SK-N-SH (cell line): ENCODE data around the gene COL23A1. TPM values are rescaled to one million over a fixed set of nuclear protein-coding genes. Genes with fewer than 3 reads are reported as not detected.

ENCODE experiments used
- CTCF ChIA-PET: fragments of 300-600, 350-600 bp; formaldehyde crosslinking; extraction: SDS; loops from one replicate; lab custom pipeline; 2021; lab: Yijun Ruan, JAX
- POLR2A ChIA-PET: fragments of 350-600 bp; sonication (Branson Sonifier 250); formaldehyde crosslinking; extraction: SDS; loops from one replicate; lab custom pipeline; 2020; ENCODE audit warnings: antibody characterized with exemption, inconsistent platforms; lab: Yijun Ruan, JAX
- DNase-seq: peaks from one replicate; pipeline ENCODE4 v3.0.0; 2012
- H2AFZ ChIP-seq: fragments of 200-600 bp; sonication (generic); 2 replicates; pipeline ENCODE4 v1.8.1; 2016; ENCODE audit warnings: antibody characterized with exemption, mild to moderate bottlenecking, low read depth
- H3F3A ChIP-seq: fragments of 200-600 bp; sonication (generic); replicated peaks from 2 replicates; pipeline ENCODE3; 2016; ENCODE audit warnings: antibody characterized with exemption, mild to moderate bottlenecking; ENCODE audit not compliant: insufficient read depth
- H3K27ac ChIP-seq, 2 experiments: fragments of 200-500 bp in 1 of 2; fragments of 200-600 bp in 1 of 2; sonication (Bioruptor generic) in 1 of 2; sonication (generic), shearing (Covaris generic) in 1 of 2; 2 replicates each; pipeline versions ENCODE4 v1.5.1 to v1.6.1; 2014 to 2016; ENCODE audit warnings: low read depth in 2 of 2, inconsistent platforms in 1 of 2, low read length in 1 of 2, mild to moderate bottlenecking in 1 of 2, mixed read lengths in 1 of 2
- H3K27me3 ChIP-seq: fragments of 200-600 bp; sonication (generic), shearing (Covaris generic); 2 replicates; pipeline ENCODE4 v1.6.1; 2016; ENCODE audit warnings: mixed run types; ENCODE audit not compliant: insufficient read depth
- H3K36me3 ChIP-seq, 2 experiments: fragments of 200-500 bp in 1 of 2; fragments of 200-600 bp in 1 of 2; sonication (Bioruptor generic) in 1 of 2; sonication (generic) in 1 of 2; replicated peaks in 1 of 2; 2 replicates each; pipeline versions ENCODE3 to v1.5.1; 2014 to 2016; ENCODE audit warnings: low read length in 1 of 2, mild to moderate bottlenecking in 1 of 2; ENCODE audit not compliant: insufficient read depth in 2 of 2, control insufficient read depth in 1 of 2
- H3K4me1 ChIP-seq, 2 experiments: fragments of 200-500 bp in 1 of 2; fragments of 200-600 bp in 1 of 2; sonication (Bioruptor generic) in 1 of 2; sonication (generic), shearing (Covaris generic) in 1 of 2; 2 replicates each; pipeline versions ENCODE4 v1.5.1 to v1.6.1; 2014 to 2016; ENCODE audit warnings: low read depth in 1 of 2, low read length in 1 of 2, mixed run types in 1 of 2; ENCODE audit not compliant: insufficient read depth in 2 of 2, control insufficient read depth in 1 of 2
- H3K4me2 ChIP-seq: fragments of 200-600 bp; sonication (generic), shearing (Covaris generic); 2 replicates; pipeline ENCODE4 v1.6.1; 2017; ENCODE audit warnings: mixed run types
- H3K4me3 ChIP-seq, 2 experiments: fragments of 200-500 bp in 1 of 2; fragments of 200-600 bp in 1 of 2; sonication (Bioruptor generic) in 1 of 2; sonication (generic), shearing (Covaris generic) in 1 of 2; 2 replicates each; pipeline versions ENCODE4 v1.5.1 to v1.8.1; 2014 to 2016; ENCODE audit warnings: low read depth in 2 of 2, inconsistent platforms in 1 of 2, low read length in 1 of 2, mild to moderate bottlenecking in 1 of 2, mixed read lengths in 1 of 2, moderate library complexity in 1 of 2
- H3K79me2 ChIP-seq: fragments of 200-600 bp; sonication (generic); 2 replicates; pipeline ENCODE4 v1.8.1; 2017; ENCODE audit warnings: mild to moderate bottlenecking; ENCODE audit not compliant: insufficient read depth
- H3K9ac ChIP-seq: fragments of 200-600 bp; sonication (generic); 2 replicates; pipeline ENCODE4 v1.6.1; 2017; ENCODE audit warnings: mixed run types
- H3K9me2 ChIP-seq: fragments of 200-600 bp; sonication (generic); 2 replicates; pipeline ENCODE4 v1.6.1; 2017; ENCODE audit warnings: mixed run types
- H3K9me3 ChIP-seq: fragments of 200-600 bp; sonication (generic); 2 replicates; pipeline ENCODE4 v1.6.1; 2017; ENCODE audit warnings: mixed run types, mild to moderate bottlenecking, moderate library complexity
- H4K20me1 ChIP-seq: fragments of 200-600 bp; sonication (generic); 2 replicates; pipeline ENCODE4 v1.6.1; 2017; ENCODE audit warnings: mild to moderate bottlenecking, mixed run types; ENCODE audit not compliant: insufficient read depth
- GATA2 ChIP-seq: sonication (generic); formaldehyde crosslinking; IDR thresholded peaks from 2 replicates; pipeline ENCODE4 v1.5.0; 2020; ENCODE audit warnings: mild to moderate bottlenecking, missing genetic modification reagents
- RFX5 ChIP-seq: IDR thresholded peaks from 2 replicates; pipeline ENCODE4 v1.6.1; 2012; ENCODE audit warnings: mild to moderate bottlenecking, improper control_type of control experiment, low read length
- TCF12 ChIP-seq: IDR thresholded peaks from 2 replicates; pipeline ENCODE4 v1.4.0; 2012
- USF1 ChIP-seq: IDR thresholded peaks from 2 replicates; pipeline ENCODE4 v1.4.0; 2012; ENCODE audit warnings: low read depth, borderline replicate concordance
- WGBS: methylation state at CpG from one replicate; pipeline ENCODE4 v1.1.6; 2017; ENCODE audit warnings: low lambda C conversion rate; 5-methylcytosine and 5-hydroxymethylcytosine counted together
- polyA plus RNA-seq, 3 experiments: library from polyadenylated mRNA; depleted of rRNA; stranded (reverse); fragments of >200 nt; gene quantifications; 2 replicates each; pipeline ENCODE4 v1.2.3, GENCODE V29; 2012
- TF ChIP-seq, protein P1 (sequence below): fragments of 150-350 bp; IDR thresholded peaks from 2 replicates; pipeline ENCODE4 v1.6.1; 2017; ENCODE audit warnings: antibody characterized with exemption, low read length, low read depth, borderline replicate concordance
- TF ChIP-seq, protein P2 (sequence below): fragments of 200-600 bp; sonication (generic); IDR thresholded peaks from 2 replicates; pipeline ENCODE4 v1.6.1; 2017; ENCODE audit warnings: antibody characterized with exemption, mild to moderate bottlenecking, moderate library complexity

COL23A1 gene
- polyA plus RNA-seq, 1 of the 3 experiments (the other 2 are of a cell fraction): 0.10 TPM

DNA sequence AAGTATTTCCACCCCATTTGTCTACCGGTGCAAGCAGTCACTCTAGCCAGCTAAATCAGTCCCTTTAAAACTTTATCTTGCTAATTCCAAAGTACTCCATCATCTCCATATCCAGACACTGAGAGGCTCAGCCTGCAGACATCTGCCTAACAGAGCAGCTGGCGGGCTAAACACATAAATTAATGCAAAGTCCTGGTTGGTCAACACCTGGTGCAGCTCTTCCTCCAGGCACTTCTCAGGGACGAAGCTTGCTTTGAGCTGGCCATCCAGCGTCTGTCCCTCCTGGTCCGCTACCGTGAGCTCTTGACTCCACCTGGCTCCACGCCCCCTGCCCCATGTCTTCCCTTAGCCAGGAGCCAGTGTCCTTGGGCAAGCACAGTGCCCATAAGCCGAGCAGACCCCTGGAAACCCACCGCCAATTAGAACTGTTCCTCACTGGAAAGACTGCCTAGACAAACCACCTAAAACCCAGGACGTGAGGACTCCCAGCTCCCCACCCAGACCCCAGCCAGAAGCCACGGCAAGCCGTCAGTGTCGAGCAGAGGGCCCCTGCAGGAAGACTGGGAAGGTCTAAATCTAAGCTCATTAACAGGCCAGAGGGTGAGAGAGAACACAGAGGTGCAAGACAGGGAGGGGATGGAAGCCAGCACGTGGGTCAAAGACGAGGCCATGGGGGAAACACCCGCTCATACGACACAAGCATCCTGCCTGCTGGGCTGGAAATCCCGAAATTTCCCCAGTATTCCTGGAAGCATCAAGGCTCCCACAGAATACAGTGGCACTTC lies 120.0 kb downstream of the COL23A1 start (continued):
- TF ChIP-seq, protein P1, sequence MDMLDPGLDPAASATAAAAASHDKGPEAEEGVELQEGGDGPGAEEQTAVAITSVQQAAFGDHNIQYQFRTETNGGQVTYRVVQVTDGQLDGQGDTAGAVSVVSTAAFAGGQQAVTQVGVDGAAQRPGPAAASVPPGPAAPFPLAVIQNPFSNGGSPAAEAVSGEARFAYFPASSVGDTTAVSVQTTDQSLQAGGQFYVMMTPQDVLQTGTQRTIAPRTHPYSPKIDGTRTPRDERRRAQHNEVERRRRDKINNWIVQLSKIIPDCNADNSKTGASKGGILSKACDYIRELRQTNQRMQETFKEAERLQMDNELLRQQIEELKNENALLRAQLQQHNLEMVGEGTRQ: no peak
- TF ChIP-seq TCF12: no peak

DNA sequence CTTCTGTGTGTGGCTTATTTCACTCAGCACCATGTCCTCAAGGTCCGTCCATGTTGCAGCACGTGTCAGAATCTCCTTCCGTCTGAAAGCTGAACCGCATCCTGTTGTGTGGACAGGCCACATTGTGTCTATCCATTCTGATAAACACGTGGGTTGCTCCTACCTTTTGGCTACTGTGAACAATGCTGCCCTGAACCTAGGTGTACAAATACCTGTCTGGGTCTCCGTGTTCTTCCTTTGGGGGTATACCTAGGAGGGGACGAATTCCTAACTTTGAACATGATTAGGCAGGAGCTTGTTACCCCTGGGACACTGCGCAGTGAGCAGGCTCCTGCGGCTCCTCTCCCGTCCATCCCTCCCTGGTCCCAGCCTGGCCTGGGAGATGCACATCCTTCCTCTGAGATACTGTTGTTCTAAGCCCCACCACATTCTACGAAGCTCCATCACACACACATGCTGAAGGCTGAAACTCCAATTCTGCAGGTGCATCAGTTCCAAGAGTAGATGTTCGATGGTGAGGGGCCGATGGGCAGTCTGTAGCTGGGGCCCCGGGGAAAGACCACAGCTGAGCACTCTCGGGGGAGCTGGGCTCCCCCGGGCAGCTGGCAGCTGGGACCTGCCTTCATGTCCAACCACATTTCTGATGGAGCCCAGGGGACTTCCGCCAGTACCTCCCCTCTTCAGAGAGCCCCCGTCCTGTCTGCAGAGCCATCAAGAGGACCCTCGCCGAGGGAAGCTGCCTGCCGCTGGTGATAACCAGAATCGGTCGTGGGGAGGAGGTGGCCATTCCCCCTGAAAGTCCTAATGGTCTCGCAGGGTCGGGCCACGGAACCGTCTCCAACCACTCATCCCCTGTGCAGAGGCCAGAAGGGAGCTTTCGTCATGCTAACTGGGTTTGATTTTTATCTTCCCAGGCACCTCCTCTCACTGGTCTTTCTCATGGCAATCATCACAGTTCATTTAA lies 120.9 kb downstream of the COL23A1 start:
- Histone ChIP-seq H3K9me2 (no peaks in the 10 kb centered on the region), H3K36me3 (no peaks in the 10 kb centered on the region), H2AFZ (no peak overlapping the region), H3K27ac (peak overlapping the region in 1 of 2 experiments; percentile 91; a peak in 2 of 4 replicates), H3F3A (no peaks in the 10 kb centered on the region), H3K9ac (no peak overlapping the region), H3K4me3 (no peak overlapping the region), H3K79me2 (no peaks in the 10 kb centered on the region), H4K20me1 (no peaks in the 10 kb centered on the region), H3K4me2 (no peak overlapping the region), H3K27me3 (no peaks in the 10 kb centered on the region), H3K9me3 (no peaks in the 10 kb centered on the region), H3K4me1 (peaks cover 0 to 62% of the 10 kb centered on the region in 2 experiments; a peak in 1 of 4 replicates)
- 36% methylated on average over 17 of the region's 28 CpGs for WGBS
- POLR2A ChIA-PET: interaction anchor here (1.0 kb wide), 1 partner anchor 42 kb away, joined by 3 read pairs; no protein-coding TSS in a partner anchor
- peak; percentile 60 for DNase-seq
- CTCF ChIA-PET: interaction anchor here (0.8 to 2.1 kb wide), 10 partner anchors 8 to 190 kb away, joined by 3 to 23 read pairs (median 4); partner anchors contain the start of gene COL23A1
- TF ChIP-seq RFX5 (no peak), GATA2 (peak; percentile 42; the same call in 1 of the 2 replicates), USF1 (no peak)
- TF ChIP-seq, protein P2, sequence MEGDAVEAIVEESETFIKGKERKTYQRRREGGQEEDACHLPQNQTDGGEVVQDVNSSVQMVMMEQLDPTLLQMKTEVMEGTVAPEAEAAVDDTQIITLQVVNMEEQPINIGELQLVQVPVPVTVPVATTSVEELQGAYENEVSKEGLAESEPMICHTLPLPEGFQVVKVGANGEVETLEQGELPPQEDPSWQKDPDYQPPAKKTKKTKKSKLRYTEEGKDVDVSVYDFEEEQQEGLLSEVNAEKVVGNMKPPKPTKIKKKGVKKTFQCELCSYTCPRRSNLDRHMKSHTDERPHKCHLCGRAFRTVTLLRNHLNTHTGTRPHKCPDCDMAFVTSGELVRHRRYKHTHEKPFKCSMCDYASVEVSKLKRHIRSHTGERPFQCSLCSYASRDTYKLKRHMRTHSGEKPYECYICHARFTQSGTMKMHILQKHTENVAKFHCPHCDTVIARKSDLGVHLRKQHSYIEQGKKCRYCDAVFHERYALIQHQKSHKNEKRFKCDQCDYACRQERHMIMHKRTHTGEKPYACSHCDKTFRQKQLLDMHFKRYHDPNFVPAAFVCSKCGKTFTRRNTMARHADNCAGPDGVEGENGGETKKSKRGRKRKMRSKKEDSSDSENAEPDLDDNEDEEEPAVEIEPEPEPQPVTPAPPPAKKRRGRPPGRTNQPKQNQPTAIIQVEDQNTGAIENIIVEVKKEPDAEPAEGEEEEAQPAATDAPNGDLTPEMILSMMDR: no peak
